SIG-M5 treated with dmso at 0.1 percent for 504 hours (cell line): ENCODE results near the gene PALM.

ENCODE experiments used
- DNase-seq: peaks from one replicate; lab custom pipeline; 2025; ENCODE audit not compliant: unreplicated experiment; lab: John Stamatoyannopoulos, UW

PALM gene

DNA sequence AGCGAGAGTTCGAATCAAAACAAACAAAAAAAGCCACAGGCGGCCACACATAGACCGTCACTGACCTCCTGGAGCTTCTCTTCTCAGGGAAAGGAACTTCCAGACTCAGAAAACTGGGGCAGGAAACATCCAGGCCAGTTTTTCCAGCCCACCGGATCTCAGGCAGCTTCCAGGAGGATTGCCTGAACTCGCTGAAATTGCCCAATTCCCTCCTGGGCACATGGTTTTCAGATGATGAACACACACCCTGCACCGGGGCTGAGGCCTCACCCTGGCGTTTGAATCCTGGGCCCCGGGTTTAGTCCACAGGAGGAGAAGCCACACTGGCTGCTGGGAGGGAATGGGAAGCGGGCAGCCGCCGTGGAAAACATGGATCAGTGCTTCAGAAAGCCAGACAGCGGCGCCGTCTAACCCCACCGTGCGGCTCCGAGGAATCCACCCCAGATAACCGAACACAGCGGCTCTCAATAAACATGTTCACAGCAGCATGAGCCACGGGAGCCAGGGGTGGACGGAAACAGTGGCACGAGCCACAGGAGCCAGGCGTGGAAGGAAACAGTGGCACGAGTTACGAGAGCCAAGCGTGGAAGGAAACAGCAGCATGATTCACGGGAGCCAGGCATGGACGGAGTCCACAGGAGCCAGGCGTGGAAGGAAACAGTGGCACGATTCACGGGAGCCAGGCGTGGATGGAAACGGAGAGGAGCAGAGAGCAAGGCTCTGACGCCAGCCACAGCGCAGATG lies 70.3 kb downstream of the PALM start:
- DNase-seq, result no peak

DNA sequence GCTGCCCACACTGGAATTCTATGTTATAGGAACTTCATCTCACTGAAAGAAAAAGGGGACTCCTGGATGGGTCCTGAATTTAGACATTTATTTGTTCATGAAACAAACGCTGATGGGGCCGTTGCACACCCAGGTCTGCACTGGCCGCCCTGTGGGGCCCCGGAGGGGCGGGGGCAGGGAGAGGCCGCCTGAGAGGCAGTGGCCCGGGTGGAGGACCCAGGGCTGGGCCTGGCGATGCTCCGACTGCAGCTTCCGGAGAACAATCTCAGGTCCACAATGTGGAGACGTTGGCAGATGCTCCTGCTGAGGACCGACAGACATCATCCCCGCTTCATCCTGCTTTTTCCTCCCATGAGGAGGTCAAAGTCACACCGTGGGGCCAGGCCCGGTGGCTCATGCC lies 72.2 kb downstream of the PALM start:
- no peak for DNase-seq

DNA sequence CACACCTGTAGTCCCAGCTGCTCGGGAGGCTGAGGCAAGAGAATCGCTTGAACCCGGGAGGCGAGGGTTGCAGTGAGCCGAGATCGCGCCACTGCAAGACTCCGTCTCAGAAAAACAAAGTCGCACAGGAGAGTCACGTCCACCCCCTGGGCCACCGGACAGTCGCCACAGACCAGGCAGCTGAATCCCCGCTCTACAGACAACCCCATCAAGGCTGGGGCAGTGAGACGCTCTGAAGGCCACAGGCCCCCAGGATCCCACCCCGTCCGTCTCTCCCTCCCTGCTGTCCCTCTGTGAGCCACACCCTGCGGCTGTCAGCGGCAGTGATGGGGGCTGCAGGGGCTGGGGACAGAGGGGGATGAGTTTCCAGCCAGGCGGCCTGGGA lies 73.1 kb downstream of the PALM start:
- DNase-seq, result no peak

DNA sequence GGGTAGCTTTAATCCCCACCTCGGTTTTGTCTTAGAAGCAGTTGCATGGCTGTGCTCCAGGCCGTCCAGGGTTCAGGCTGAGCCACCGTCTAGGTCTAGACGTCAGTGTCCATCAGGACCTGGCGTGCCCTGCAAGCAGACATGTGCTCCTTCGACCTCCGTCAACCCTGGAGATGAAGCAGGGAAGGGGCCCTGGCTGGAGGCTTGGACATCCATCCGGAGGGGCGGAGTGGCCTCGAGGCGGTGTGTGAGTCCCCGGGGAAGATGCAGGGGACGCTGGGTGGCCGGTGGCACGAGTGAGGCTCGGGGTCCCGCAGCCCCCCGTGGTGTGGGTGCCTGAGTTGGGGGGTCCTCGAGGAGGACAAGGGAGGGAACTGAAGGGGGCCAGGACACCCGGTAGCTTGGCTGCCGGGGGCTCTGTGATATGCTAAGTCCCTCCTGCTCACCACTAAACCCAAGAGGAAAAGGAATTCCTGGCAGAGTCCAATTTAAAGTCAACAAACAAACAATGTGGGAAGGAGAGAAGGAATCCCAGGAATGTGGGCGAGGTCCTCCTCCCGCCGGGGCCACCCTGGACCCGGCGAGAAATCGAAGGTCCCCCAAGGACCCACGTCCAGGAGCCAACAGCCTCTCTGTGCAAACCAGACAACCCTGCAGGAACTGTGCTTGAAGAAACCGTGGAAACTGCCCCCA lies 73.6 kb downstream of the PALM start:
- no peak for DNase-seq

DNA sequence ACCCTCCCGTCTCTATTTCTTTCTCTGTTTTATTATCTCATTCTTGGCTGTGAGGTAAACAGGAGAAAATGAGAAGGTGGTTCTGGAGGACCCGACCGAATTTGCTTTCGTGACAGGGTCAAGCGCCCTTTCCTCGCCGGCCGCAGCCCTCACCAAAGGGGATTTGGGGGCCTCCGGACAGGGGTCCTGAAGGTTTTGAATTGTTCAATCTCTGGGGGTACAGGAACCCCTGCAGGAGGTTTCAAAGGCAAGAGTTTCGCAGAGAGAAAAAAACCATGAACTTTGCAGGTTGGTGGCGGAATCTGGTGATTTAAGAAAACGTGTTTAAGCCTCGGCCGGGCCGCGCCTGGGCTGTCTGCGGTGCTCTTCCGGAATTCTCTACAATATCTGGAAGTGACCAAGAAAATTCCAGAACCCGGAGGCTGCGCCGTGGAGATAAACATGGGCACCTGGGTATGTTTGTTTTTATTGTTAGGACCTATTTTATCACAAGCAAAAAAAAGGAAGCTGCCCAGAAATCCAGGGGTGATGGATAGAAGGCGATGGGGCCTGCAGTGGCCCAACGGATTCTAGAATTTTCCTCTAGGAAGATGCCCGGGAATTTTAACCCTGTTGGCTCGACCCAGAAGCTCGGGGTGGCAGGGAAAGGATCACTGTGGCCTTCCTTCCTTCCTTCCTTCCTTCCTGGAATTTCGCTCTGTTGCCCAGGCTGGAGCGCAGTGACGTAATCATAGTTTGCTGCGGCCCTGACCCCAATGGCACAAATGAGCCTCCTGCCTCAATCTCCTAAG lies 74.3 kb downstream of the PALM start:
- no peak for DNase-seq

- DNase-seq, result no peak
These were observed 75.8 kb downstream of the PALM start for GRCh38 chr19:784541-784940.

DNA sequence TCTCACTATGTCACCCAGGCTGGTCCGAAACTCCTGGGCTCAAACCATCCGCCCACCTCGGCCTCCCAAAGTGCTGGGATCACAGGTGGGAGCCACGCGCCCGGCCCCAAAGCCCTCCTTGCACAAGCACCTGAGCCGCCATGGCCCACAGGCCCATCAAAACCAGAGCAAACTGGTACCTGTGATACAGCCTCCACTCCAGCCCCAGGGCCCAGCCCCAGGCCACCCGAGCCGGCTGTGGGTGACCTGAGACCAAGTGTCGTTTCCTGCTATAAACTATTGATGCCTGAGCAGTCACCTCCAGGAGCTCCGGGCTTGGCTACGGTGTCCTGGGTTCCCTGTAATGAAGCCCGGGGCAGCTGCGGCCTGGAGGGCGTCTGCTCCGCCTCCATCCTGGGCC lies 78.8 kb downstream of the PALM start:
- no peak for DNase-seq

GRCh38 chr19:788686-788982 lies 79.9 kb downstream of the PALM start:
- no peak for DNase-seq

DNA sequence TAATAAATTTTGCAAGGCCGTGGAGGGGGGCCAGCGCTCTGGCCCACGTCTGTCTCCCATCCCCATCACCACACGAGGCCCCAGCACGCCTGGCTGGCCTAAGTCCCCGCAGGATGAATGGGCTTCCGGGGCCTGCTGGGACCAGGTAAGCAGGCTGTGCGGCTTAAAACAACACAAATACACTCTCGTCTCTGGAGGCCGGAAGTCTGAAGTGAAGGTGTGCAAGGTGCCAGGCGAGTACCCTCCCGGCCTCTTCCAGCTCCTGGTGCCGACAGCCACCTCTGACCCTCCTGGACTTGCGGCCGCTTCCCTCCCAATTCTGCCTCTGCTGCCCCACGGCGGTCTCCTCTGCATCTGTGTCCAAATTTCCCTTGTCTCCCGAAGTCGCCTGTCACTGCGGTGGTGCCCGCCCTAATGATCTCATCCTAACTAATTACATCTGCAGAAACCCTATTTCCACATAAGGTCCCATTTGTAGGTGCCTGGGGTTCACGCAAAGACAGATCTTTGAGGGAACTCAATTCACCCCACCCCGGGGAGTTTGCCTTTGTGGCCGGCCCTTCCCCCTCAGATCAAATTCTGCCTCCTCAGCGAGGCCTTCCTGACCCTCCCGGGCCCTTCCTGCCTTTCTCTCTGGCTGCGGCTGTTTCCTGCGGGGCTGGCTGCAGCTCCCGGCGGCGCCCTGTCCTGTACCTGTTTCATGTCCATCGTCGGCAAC lies 80.4 kb downstream of the PALM start:
- no peak for DNase-seq

DNA sequence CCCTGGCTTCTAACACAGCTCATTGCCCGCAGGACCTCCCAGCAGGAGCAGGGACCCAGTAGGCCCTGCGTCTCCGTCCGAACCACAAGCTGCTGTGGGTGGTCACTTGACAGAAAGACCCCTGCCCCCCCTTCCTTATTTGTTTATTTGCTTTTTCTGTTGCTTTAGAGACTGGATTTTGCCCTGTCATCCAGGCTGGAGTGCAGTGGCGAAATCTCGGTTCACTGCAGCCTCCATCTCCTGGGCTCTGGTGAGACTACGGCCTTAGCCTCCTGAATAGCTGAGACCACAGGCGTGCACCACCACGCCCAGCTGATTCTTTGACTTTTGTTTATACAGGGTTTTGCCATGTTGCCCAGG lies 80.9 kb downstream of the PALM start:
- no peak for DNase-seq

- DNase-seq, result no peak
These were observed 82.4 kb downstream of the PALM start for GRCh38 chr19:791007-791566.

DNA sequence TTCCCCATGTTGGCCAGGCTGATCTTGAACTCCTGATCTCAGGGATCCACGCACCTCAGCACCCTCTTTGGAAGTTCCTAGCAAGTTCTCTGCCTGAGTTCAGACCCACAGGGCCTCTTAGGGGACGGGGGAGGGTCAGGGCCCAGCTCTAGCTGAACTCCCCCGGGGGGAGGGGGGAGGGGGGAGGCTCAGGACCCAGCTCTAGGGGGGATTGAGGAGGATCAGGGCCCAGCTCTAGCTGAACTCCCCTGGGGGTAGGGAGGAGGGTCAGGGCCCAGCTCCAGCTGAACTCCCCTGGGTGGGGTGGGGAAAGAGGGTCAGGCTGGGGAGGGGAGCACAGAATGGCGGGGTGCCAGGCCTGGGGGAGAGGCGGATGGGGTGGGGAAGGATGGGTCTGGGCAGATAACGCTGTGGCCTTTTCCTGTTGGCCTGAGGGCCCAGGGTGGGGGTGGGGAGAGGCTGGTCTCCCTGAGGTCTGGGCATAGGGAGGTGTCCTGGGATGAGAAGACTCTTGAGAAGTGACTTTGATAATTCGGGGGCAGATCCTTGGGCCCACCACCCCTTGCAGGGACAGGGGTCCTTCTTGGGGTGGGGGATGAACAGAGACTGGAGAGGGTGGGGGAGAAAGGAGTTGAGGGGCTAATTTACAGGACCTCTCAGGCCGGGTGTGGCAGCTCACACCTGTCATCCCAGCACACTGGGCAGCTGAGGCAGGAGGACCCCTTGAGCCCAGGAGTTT lies 83.0 kb downstream of the PALM start:
- no peak for DNase-seq

GRCh38 chr19:792306-792885 lies 83.7 kb downstream of the PALM start:
- DNase-seq, result no peak

GRCh38 chr19:793806-794205 lies 85.1 kb downstream of the PALM start:
- DNase-seq, result no peak

DNA sequence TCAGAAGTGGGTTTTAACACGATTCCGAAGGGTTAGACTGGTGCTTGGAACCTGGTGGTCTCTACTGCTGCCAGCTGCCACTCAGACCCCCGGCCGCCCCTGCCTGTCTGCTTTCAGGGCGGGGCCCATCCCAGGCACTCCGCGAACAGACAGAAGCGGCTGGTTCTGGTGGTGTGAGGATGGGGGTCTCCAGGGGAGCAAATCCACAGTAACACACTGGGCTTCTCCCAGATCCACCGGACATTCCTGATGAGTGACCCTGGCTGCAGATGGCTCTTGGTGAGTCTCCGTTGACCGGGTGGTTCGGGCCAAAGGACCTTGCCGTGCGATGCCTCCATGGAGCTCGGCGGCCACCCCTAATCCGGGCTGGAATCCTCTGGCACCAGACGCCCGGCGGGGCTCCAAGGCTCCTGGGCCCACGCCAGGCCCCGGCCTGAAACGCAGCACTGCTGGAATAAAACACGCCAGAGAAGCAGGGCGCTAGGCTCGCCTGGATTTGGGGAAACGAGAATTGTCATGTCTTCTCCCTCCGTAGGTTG lies 86.4 kb downstream of the PALM start:
- no peak for DNase-seq

DNA sequence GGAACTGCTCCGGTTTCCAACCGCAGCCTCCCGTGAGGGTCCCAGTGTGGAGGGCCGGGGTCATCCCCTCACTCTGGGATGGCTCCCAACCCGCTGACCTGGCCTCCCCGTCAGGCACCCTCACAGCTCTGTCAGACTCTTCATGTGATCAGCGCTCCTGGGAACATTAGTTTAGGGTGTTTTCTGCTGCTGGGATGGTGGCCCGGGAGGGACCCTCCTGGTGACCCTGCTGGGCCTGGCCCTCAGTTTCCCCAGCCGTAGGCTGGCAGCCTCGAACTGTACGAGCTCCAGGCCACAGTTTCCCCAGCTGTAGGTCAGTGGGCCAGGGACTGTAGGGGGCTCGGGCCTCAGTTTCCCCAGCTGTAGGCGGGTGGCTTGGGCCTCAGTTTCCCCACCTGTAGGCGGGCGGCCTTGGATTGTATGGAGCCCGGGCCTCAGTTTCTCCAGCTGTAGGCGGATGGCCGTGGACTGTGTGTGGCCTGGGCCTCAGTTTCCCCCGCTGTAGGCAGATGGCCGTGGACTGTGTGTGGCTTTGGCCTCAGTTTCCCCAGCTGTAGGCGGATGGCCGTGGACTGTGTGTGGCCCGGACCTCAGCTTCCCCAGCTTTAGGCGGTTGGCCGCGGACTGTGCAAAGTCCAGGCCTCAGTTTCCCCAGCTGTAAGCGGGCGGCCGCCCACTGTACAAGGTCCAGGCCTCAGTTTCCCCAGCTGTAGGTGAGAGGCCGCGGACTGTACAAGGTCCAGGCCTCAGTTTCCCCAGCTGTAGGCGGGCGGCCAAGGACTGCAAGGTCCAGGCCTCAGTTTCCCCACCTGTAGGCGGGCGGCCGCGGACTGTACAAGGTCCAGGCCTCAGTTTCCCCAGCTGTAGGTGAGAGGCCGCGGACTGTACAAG lies 87.2 kb downstream of the PALM start:
- no peak for DNase-seq

DNA sequence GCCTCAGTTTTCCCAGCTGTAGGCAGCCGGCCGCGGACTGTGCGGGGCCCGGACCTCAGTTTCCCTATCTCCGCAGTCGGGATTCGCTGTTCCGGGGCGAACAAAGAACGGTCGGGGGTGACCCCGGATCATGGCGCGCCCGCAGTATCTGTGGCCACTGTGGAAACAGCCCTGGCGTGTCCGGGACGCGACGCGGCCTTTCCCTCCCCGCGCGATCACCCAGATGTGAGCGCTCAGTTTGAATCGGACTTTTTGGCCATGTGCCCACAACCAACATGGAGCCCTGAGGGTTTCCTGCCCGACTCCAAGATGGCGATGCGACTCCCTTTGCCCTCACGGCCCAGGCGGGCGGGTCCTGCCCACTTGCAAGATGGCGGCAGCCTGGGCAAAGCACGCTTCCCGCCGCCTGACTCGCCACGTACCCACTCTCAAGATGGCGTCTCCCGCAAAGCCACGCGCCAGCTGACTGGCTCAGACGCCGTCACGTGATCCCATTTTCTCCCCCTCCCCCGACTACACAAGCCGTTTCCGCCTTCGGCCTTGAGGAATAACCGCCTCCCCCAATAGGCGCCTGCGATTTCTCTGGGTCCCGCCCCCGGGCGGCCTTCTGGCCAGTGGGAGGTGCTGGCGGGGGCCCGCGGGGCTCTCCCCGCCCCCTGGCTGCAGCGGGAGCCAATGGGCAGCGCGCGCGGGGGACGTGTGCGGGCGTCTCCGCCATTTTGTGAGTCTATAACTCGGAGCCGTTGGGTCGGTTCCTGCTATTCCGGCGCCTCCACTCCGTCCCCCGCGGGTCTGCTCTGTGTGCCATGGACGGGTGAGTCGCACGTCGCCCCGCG lies 88.2 kb downstream of the PALM start, which contains the start of gene PTBP1:
Gene PTBP1, plus strand, starts transcription at position 761 of the 836 bp plus-strand sequence. Its CDS starts 46 bp downstream, at position 807.
- peak; percentile 99 for DNase-seq
